OCI-LY7 (cell line): ENCODE results near the gene CACNA1D. TPM values are rescaled to one million over a fixed set of nuclear protein-coding genes. Genes with fewer than 3 reads are reported as not detected.

Experiments
- BruUV-seq: library from RNA; stranded (reverse); fragments of 400-500 nt; replicated peaks from 2 replicates; lab custom pipeline; 2021; lab: Mats Ljungman, UMichigan
- CTCF ChIA-PET: fragments of 300-600 bp; sonication (Branson Sonifier 250); formaldehyde crosslinking; loops from one replicate; lab custom pipeline; 2022; ENCODE audit warnings: antibody characterized with exemption; ENCODE audit not compliant: unreplicated experiment; lab: Charles Lee
- POLR2A ChIA-PET: fragments of 300-600 bp; sonication (Branson Sonifier 250); formaldehyde crosslinking; loops from one replicate; lab custom pipeline; 2022; ENCODE audit warnings: antibody characterized with exemption; lab: Charles Lee
- DNase-seq: peaks from one replicate; pipeline ENCODE4 v3.0.0-alpha.2; 2015; ENCODE audit warnings: low spot score
- H2AFZ ChIP-seq: fragments of 200-600 bp; sonication (generic), shearing (Covaris generic); 2 replicates; pipeline ENCODE4 v1.6.1; 2014; ENCODE audit warnings: mild to moderate bottlenecking, antibody characterized with exemption, low read length, moderate library complexity
- H3K27ac ChIP-seq: fragments of 200-600 bp; sonication (generic); 2 replicates; pipeline ENCODE4 v1.5.1; 2014; ENCODE audit warnings: mixed run types, low read depth, mild to moderate bottlenecking, moderate library complexity, low read length, inconsistent platforms; ENCODE audit not compliant: poor library complexity, severe bottlenecking
- H3K36me3 ChIP-seq: fragments of 200-600 bp; sonication (generic); 2 replicates; pipeline ENCODE4 v1.6.1; 2014; ENCODE audit warnings: mild to moderate bottlenecking, antibody characterized with exemption, low read length, moderate library complexity, mixed read lengths; ENCODE audit not compliant: insufficient read depth
- H3K4me1 ChIP-seq: fragments of 200-600 bp; sonication (generic); 2 replicates; pipeline ENCODE4 v1.5.1; 2014; ENCODE audit warnings: mild to moderate bottlenecking, low read length; ENCODE audit not compliant: insufficient read depth, poor library complexity, severe bottlenecking
- H3K4me2 ChIP-seq: fragments of 200-600 bp; sonication (generic); 2 replicates; pipeline ENCODE4 v1.6.1; 2014; ENCODE audit warnings: mild to moderate bottlenecking, low read length
- H3K4me3 ChIP-seq: fragments of 200-600 bp; sonication (generic); 2 replicates; pipeline ENCODE4 v1.5.1; 2014; ENCODE audit warnings: mild to moderate bottlenecking, low read depth, low read length; ENCODE audit not compliant: poor library complexity, severe bottlenecking
- H3K79me2 ChIP-seq: fragments of 200-600 bp; sonication (generic); 2 replicates; pipeline ENCODE4 v1.6.1; 2016; ENCODE audit warnings: low read depth, mild to moderate bottlenecking, low read length, moderate library complexity, mixed read lengths; ENCODE audit not compliant: insufficient read depth
- H3K9me2 ChIP-seq: fragments of 200-600 bp; sonication (generic); 2 replicates; pipeline ENCODE4 v1.6.1; 2016; ENCODE audit warnings: mild to moderate bottlenecking, low read length, mixed read lengths; ENCODE audit not compliant: insufficient read depth
- H3K9me3 ChIP-seq: fragments of 200-600 bp; sonication (generic); 2 replicates; pipeline ENCODE4 v1.6.1; 2014; ENCODE audit warnings: mild to moderate bottlenecking, mixed run types, low read length, mixed read lengths
- H4K20me1 ChIP-seq: fragments of 200-600 bp; sonication (generic); 2 replicates; pipeline ENCODE4 v1.6.1; 2014; ENCODE audit warnings: mild to moderate bottlenecking, antibody characterized with exemption, low read length, moderate library complexity, mixed read lengths; ENCODE audit not compliant: insufficient read depth
- EZH2phosphoT487 ChIP-seq: fragments of 200-600 bp; sonication (generic); IDR thresholded peaks from 2 replicates; pipeline ENCODE4 v1.6.1; 2018; ENCODE audit warnings: low read depth, borderline replicate concordance, mild to moderate bottlenecking, mixed run types, antibody characterized with exemption, low read length, moderate library complexity, mixed read lengths
- intact Hi-C: fragments of 100-400 bp; cut with micrococcal nuclease; formaldehyde crosslinking; loops from one replicate; pipeline ENCODE4 v1.10.0; 2022; ENCODE audit not compliant: unreplicated experiment
- total RNA-seq, 2 experiments: library from RNA; depleted of rRNA in 1 of 2; stranded (reverse); fragments of >200 nt in 1 of 2; shearing (Covaris generic) in 1 of 2; gene quantifications; 2 replicates each; pipeline ENCODE4 v1.2.3, GENCODE V29; 2014 to 2022
- TF ChIP-seq, protein P1 (sequence below): fragments of 200-600 bp; sonication (generic); conservative IDR thresholded peaks from 2 replicates; pipeline ENCODE4 v1.5.1; 2014; ENCODE audit warnings: mild to moderate bottlenecking, antibody characterized with exemption, low read length, moderate library complexity, mixed read lengths

Gene CACNA1D
- total RNA-seq, 2 experiments from 2014 or later = 0.42 TPM; not detected in 1

DNA sequence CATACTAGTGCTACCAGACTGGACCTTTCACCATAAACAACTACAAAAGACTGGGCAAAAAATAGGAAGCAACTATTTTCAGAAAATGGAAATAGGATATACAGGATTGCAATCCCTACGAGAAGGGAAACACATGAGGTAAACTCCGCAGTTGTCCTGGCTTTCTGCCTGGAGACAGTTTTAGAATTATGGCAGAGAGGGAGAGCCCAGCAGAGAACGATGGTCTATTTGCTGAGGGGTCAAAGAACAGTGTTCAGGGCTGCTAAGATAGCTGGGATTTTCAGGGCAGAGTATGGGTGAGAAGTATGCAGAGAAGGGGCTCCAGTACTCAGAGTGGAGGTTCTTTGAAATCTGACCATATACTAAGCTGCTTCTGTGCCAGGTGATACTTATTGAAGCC is 188.4 kb downstream of the CACNA1D start:
- Histone ChIP-seq H3K79me2 (no peaks in the 10 kb centered on the region), H3K36me3 (no peaks in the 10 kb centered on the region), H3K4me1 (no peaks in the 10 kb centered on the region), H2AFZ (no peak overlapping the region), H3K9me3 (no peaks in the 10 kb centered on the region), H3K9me2 (no peaks in the 10 kb centered on the region), H4K20me1 (no peaks in the 10 kb centered on the region), H3K27ac (no peak overlapping the region), H3K4me2 (no peak overlapping the region), H3K4me3 (no peak overlapping the region)
- no TSS peak for BruUV-seq
- DNase-seq = no peak
- TF ChIP-seq, protein P1, sequence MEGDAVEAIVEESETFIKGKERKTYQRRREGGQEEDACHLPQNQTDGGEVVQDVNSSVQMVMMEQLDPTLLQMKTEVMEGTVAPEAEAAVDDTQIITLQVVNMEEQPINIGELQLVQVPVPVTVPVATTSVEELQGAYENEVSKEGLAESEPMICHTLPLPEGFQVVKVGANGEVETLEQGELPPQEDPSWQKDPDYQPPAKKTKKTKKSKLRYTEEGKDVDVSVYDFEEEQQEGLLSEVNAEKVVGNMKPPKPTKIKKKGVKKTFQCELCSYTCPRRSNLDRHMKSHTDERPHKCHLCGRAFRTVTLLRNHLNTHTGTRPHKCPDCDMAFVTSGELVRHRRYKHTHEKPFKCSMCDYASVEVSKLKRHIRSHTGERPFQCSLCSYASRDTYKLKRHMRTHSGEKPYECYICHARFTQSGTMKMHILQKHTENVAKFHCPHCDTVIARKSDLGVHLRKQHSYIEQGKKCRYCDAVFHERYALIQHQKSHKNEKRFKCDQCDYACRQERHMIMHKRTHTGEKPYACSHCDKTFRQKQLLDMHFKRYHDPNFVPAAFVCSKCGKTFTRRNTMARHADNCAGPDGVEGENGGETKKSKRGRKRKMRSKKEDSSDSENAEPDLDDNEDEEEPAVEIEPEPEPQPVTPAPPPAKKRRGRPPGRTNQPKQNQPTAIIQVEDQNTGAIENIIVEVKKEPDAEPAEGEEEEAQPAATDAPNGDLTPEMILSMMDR = no peak
- TF ChIP-seq EZH2phosphoT487 = no peak
- ChIA-PET POLR2A (no interaction called here), CTCF (no interaction called here)
- intact Hi-C loops = no loop called here

DNA sequence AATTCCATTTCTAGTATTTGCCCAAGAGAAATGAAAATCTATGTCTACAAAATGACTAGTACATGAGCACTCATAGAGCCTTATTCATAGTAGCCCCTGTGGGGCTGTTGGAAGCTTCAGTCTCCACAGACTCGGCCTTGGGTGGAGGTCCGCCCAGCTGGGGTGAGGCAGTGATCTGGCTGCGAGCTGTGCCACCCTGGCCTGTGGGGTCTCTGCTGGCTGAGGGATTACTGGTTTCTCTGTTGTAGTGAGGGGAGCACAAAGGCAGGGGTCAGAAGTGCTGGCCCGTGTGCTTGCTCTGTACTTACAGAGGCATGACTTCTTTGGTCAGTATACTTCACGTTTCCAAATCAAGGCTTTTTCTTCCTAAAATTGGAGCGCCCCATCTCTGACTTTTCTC is 193.7 kb downstream of the CACNA1D start:
- POLR2A ChIA-PET = no interaction called here
- no peak overlapping the region for H3K4me3 ChIP-seq
- H3K36me3 ChIP-seq = no peaks in the 10 kb centered on the region
- no peaks in the 10 kb centered on the region for H4K20me1 ChIP-seq
- no TSS peak for BruUV-seq
- H3K4me1 ChIP-seq = no peaks in the 10 kb centered on the region
- no peaks in the 10 kb centered on the region for H3K9me2 ChIP-seq
- DNase-seq = no peak
- no peak overlapping the region for H3K4me2 ChIP-seq
- no peak overlapping the region for H3K27ac ChIP-seq
- no peak for TF ChIP-seq EZH2phosphoT487
- TF ChIP-seq, protein P1 = no peak
- no peaks in the 10 kb centered on the region for H3K9me3 ChIP-seq
- CTCF ChIA-PET = no interaction called here
- H3K79me2 ChIP-seq = no peaks in the 10 kb centered on the region
- H2AFZ ChIP-seq = no peak overlapping the region
- intact Hi-C loops = no loop called here

DNA sequence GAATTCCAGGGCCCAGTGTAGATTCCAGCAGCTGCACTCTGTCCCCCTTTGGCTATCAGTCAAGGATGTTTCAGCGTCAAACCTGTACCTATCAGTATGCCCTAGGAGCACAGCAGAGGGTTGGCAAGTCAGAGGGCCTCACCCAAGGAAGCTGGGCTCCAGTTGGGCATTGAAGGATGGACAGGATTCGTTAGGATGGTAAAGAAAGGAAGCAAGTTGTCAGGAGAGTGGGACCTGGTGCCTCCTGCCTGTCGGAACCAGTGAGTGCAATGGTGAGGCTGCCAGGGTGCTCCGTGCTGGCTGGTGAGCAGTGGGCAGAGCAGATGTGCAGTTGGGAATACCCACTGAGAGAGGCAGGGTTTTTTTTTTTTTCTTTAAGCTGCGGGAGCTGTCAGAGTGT is 194.6 kb downstream of the CACNA1D start:
- Histone ChIP-seq H3K27ac (no peak overlapping the region), H3K79me2 (no peaks in the 10 kb centered on the region), H3K4me3 (no peak overlapping the region), H3K4me1 (no peaks in the 10 kb centered on the region), H4K20me1 (no peaks in the 10 kb centered on the region), H3K36me3 (no peaks in the 10 kb centered on the region), H2AFZ (no peak overlapping the region), H3K4me2 (no peak overlapping the region), H3K9me3 (no peaks in the 10 kb centered on the region), H3K9me2 (no peaks in the 10 kb centered on the region)
- no peak for TF ChIP-seq EZH2phosphoT487
- TF ChIP-seq, protein P1 = no peak
- intact Hi-C loops = no loop called here
- no peak for DNase-seq
- POLR2A ChIA-PET = interaction anchor here (0.8 kb wide), 1 partner anchor 9 kb away, joined by 3 read pairs; no protein-coding TSS in a partner anchor
- BruUV-seq = no TSS peak
- CTCF ChIA-PET = no interaction called here
